SW480 (cell line): ENCODE data around the gene IQCH.
"Not testable (repeated sequence)": the region's sequence is repeated elsewhere in the genome, so short reads cannot be mapped to it uniquely, and the experiment has no call there.

Source experiments
- DNase-seq: peaks from one replicate; pipeline ENCODE4 v3.0.0-alpha.2; 2016; ENCODE audit warnings: low spot score

IQCH gene

DNA sequence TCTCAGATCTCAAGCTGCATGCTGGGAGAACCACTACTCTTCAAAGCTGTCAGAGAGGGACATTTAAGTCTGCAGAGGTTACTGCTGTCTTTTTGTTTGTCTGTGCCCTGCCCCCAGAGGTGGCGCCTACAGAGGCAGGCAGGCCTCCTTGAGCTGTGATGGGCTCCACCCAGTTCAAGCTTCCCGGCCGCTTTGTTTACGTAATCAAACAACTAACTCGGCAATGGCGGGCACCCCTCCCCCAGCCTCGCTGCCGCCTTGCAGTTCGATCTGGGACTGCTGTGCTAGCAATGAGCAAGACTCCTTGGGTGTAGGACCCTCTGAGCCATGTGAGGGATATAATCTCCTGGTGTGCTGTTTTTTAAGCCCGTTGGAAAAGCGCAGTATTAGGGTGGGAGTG is 199.1 kb downstream of the IQCH start:
- not testable (repeated sequence) for DNase-seq

DNA sequence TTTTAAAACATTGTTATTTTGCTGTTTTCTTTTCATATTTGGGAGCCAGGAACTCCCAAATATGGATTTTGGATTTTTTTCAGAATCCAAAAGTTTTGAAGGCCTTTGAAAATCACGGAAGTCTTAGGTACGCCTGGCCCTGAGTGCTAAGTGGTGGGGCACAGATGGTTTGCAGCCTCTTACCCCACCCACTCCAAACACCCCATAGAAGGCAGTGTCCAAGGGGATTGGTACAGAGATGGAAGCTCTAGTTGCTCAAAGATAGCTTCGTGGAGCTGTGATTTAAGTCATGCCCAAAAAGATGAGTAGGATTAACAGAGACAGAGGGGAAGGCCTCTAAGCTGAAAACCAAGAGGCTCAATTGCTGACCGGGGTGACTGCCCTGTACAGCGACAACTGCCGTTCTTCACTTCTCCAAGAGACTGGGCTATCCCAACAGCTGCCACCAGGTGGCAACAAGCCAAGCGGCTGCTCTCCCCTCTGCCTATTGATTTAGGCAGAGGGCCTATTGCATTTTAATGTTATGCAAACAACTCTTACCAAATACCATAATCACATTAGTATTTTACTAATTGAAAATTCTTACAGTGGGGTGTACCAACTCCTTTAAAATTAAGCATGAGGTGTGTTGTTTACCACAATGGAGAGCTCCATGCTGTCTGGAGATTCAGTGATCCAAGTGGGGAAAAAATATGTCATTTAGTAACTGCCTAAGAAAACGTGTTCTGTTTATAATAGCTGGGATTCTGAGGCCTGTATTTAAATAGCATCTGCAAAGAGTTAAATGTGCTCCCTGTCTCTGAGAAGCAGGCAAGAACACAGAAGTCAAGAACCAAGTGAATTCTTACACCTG is 202.3 kb downstream of the IQCH start:
- DNase-seq = peak; percentile 71

DNA sequence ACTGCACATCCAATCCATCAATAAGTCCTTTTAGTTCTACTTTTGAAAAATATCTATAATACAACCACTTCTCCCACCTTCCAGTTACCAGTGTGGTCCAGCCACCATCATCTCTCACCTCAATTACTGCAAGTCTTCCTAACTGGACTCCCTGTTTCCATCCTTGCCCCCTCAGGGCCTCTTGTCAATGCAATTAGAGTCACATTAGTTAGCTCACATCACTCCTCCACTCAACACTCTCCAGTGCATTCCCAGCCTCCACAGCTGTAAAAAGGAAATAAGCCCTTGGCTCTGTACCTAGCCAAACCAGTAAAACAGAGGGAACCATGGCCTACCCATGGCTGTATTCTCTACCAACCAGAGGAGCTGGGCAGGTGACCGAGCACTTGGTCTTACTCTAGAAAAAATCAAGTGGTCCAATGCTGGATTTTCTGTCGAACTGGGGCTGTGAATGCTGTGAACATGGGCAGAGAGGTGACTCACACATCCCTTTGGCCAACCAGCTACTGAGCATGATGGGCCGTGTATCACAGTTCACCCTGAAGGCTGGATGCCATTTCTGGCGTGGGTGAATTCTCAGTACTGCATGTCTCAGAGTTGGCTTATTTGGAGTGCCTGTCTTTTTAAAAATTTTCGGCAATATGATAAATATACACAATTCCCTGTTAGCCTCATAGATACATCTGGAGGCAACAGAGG is 203.9 kb downstream of the IQCH start:
- DNase-seq = no peak

DNA sequence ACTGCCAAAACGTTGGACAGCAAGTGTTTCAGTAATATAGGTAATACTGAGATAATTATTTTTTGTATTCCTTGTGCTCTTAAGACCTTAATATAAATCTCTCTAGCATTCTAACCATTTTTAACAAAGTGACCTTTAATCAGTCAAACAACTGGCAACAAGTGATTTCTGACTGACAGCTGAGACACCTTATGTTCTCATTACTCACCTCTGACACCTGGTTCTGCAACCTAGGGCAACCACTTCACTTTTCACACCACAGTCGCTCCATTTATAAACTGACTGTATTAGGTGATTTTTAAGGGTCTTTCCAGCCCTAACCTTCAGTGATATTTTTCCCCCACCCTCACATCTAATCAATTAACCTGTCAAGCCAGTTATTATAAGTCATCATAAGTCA is 205.9 kb downstream of the IQCH start:
- DNase-seq = no peak

DNA sequence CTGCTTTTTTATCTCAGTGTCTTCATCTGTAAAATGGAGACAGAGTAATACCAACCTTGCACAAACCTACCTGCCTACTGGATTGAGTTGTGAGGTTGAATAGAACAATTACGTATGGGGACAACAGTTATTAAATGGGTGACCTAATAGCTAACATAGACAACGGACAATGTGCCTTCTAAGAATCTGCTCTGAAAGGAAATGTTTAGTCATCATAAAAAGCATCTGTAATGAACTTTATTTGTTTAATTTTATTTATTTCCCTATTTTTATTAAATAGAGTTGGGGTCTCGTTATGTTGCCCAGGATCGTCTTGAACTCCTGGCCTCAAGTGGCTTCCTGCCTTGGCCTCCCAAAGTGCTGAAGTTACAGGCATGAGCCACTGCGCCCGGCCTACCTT is 207.1 kb downstream of the IQCH start:
- DNase-seq = no peak

DNA sequence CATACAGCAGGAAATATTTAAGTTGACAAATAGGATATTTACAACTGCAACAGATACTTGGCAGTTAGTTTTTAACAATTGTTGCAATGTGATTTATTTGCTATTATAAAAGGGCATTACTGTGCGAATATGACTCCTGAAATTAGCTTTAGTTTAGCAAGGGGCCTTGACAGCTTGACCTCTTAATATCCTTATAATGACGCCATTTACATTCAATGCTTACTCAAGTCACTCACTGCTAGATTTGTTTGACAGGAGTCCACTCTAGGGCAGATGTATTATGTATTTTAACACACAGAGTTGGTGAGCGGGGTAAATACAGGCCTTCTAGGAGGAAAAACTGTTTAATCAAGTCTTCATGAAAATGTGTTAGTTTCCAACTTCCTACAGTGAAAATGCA is 208.3 kb downstream of the IQCH start:
- DNase-seq = no peak

DNA sequence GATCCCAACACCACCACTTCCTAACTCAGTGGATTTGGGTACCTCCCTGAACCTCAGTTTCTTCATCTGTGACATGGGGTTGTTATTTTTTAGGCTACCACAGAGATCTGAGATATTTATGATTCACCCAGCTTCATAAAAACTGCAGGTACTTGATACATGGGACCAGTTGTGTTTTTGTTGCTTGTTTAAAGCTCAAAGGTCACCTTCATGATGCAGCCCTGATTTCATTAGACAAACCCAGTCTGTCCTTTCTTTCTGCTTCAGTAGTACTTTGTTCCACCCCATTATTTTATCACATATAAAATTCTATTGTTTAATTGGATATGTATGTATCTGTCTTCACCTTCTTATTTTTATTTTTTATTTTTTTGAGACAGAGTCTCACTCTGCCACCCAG is 208.9 kb downstream of the IQCH start:
- DNase-seq = no peak

DNA sequence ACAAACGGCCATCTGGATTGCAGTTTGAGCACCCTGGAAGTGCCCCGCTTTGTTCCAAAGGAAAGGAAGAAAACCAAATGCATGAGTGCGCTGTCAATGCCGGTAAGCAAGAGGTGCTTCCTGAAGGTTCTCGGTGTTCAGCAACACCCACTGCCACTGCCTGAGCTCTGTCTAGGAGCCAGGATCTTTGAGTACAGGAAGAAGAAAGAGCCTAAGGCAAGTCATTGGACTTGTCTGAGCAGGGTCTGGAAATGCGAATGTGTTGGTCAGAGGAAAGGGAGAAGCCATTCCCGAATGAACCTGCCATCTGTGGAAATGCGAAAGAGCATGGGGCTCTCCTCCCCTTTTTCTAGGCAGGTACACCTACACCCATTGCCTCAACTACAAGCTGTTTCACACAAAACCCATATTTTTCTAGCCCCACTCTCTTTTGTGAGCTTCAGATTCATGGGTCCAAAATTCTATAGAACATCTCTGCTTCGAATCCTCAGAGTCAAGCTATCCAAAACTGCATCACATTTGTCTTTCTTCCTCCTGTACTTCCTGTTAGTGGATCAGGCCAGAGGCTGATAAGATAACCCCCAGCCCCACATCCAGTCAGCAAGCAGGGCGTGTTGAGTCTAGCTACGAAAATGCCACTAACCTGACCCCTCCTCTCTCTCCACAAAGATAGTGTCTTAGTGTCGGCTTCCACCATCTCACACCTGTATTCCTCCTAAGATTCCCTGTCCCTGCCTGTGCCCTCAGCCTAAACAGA is 210.8 kb downstream of the IQCH start:
- DNase-seq = no peak

DNA sequence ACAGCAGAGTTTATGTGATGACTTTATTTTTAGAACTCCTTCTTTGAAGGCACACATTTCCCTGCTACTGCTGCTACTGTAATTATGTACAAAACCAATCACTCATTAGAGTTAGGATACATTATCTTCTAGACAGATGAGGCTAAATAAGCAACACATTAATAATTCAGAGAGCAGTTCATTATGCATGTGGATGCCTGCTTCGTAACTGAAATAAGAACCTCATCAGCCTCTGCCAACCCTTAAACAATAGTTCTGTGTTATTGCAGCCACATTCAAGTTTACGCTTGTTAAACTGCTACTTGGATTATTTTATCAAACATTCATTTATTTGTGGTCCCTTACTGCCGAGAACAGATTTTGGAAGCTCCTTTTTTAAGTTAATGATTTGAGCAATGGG is 213.8 kb downstream of the IQCH start:
- no peak for DNase-seq

DNA sequence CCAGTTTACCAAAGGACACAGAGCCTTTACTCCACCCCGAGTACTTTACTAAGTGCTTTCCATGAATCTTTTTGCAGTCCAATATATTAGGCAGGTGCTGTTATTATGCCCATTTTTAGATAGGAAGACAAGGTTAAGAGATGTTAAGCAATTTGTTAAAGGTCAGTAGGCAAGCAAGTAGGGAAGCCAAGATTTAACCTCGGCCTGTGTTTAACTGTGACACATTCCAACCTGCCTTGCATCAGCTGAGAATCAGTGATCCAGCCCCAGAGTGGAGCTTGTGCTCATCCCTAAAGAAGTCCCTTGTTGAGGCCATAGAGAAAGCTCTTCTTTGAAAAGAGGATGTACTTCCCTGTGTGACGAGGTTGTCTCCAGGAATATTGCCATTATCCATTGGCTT is 215.1 kb downstream of the IQCH start:
- no peak for DNase-seq

DNA sequence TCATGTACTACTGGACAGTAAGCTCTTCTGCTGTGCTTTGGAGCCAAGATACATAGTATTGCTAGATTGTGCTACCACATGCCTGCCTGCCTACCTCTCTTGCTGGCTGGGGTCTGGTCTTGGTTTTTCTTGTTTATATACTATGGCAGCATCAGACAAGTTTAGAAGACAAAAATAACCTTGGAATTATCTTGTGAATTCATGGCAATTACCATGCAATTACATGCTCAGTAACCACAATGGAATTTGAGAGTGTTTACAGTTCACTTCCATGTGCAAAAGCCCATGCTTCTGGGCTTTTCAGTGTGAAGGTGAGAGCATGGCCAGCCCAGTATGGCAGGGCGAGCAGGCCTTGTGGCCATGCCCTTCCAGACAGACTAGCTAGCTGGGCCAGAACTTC is 218.4 kb downstream of the IQCH start:
- DNase-seq = no peak

DNA sequence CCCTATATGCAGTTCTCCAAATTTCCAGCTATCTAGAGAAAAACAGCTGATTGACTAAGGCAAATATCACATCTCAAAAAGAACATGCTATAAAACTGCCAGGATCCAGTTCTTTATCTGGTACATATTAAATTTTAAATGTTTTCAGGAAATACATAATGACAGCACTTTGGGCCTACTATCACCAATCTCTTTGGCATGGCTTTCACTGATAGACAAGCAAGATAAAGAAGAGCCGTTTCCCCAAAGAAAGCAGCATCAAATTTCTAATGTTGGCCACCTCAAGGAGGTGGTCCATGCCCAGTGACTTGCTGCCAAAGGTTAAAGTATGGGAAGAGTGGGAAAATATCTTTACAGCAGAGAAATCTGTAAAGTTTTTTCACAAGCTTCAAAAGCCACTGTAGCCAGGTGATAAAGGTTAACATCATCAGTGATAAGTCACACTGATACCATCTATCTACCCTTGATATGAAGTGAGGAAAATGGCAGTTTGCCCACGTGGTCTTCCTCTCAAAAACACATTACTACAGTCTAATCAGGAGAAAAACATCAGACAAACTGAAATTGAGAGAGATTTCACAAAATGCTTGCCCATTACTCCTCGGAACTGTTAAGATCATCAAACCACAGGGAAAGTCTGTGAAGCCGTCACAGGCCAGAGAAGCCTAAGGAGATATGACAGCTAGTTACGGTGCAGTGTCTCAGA is 220.0 kb downstream of the IQCH start:
- DNase-seq = no peak

DNA sequence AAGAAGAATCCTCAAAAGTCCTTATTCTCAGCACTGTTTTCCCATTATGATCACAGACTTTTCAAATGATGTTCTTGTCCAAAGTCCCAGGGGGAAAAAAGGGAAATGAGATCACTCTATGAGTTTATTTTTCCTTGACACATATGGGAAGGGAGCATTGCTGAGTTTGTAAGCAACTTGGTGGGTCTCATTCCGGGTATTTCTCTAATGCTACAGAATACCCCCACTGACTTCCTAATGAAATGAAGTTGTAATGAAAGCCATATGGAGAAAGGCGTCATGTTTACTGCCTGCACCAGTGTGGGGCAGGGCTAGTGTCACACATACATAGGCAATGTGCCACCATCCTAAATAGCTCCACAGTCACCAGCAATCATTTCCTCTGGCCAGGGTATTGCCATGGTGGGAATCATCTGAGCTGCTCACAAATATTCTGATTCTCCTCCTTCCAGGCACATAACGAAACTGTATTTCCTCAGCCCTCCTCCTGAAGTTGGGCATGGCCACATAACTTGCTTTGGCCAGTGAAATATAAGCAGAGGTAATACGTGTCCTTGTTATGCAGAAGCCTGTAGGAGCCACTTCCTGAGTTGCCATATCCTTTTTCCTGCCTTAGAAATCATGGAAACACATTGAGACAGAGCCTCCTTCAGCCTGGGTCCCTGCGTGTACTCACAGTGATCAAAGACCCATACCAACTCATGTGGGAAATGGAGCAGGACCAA is 225.4 kb downstream of the IQCH start:
- no peak for DNase-seq

DNA sequence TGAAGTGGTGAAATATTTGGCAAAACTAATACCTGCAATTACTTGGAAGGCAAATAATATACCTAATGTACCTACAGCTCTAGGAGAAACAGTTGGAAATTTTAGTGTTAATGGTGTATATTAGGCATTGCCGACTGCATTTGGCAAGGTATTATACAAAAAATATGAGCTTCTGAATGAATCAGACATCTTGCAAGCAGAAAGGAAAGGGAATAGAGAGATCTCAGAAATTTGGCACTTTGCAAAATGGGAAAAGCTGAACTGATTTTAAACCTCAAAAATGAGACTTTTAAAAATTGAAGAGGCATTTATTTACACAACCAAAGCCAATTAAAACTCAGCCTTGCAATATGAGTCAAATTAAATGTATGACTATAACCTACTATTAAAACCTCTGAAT is 226.2 kb downstream of the IQCH start:
- no peak for DNase-seq

DNA sequence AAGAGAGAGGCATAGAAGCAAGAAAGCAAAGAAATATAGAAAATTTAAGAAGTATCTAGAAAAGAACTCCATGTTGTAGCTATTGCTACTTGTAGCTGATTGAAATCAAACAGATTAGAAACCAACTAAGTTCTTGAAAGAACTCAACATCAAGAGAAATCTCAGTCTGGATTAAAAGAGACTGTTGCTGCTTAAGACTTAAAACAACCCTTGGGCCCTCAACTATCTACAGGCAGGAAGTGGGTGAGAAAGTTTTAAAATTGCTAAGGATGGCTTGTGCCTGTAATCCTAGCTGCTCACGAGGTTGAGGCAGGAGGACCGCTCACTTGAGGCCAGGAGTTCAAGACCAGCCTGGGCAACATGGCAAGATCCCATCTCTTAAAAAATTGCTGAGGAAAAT is 227.1 kb downstream of the IQCH start:
- no peak for DNase-seq

DNA sequence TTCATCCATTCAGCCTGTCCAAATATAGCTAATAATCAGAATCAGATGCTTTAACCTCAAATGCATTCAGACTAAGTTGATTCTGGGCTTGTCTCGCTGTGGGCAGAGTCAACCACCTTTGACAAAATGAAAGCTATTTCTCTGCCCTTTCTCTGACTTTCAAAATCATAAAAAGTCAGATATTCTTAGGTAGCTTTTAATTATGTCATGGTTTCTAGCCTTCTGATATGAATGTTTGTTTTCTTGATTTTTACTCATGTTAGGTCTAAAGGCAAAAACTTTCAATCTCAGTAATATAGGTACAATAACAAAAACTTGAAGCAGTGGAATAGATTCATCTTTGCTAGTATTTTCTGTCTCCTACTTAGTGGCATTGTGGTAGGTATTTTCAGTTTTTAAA is 241.0 kb downstream of the IQCH start:
- DNase-seq = no peak

DNA sequence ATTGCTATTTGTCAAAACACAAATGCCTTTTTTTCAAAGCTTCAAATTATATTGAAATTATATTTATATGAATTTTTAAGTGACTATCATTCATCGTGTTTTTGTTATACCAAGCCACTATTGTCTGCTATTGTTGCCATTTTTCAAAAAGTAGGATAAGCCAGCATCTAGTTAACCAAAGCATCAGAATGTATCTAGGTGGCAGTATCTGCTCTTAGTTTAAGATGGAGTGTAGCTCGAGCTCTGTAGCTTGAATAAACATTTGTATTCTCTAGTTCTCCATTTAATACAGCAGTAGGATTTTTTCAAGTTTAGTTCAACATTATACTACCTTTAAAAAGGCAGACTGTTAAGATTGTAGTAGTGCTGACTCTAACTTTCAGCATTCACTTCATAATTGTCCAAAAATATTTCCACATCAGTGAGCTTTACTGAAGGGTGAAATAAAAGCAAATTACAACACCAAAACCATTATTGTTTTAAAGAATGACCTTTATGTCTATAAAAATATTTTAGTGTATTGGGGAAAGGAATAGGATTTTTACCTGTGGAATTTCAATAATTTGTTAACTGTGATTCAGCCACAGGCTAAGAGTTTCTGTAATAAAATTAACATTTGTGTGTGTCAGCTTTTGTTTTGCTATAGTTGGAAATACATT is 246.7 kb downstream of the IQCH start:
- DNase-seq = peak; percentile 23

DNA sequence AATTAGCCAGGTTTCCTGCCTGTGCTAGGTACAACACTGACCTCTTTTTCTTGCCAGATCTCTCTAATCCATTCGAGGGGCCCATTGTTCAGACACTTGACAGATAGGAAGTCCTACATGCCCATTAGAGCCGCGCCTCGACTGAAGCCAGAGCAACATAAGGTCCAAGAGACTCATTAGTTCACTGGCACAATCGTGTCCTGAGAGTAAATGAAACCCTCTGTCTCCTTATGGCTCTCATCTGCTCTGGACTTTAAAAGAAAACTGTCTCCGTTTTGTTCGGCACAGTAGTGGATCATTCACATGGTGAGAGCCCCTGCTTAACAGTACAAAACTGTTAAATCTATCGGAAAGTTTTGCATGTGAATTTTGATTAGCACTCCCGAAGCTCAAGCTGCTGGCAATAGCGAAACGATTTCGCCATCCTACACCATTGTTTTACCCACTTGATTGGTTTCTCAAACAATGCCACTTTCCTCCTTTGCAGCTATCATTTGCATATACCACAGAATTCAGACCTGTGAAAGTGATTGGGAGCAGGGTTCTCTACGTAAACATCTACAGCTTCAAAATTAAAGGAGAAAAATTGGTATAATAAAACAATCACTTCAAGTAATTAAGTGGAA is 247.4 kb downstream of the IQCH start:
- no peak for DNase-seq

DNA sequence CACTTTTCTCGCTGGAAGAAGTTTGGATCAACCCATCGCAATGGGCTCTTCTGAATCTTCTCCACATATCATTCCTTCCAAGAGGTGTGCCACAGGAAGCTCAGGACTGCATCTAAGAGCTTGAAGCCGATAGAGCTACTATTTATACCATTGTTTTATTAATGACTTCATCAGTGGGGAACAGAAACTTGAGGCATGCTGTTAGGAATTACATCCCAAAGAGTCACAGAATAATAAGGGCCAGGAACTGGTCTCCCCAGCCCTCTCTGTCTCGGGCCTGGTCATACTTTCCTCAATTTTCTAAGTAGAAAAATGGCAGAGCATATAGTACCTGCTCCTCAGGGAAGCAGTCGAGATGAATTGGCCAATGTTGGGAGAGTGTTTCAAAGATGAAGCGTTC is 249.5 kb downstream of the IQCH start:
- no peak for DNase-seq

DNA sequence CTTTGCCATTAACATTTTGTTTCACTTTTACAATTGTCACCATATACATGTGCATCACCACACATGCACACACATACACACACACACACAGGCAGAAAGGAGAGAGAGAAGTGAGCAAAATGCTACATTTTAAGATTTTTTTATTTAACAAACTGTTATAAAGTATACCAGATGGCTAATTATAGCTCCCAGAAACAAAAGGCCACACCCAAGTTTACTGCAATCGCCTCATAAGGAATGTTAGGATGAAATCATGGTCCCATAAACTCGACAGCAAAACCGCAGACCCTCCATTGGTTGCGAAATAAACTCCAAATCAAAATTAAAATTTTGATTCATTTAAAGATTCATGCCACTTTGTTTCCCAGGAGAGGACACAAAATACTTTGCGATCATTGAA is 250.2 kb downstream of the IQCH start:
- DNase-seq = no peak
